NK-92 treated with Interleukin-12 subunit alpha and Interleukin-12 subunit beta, amount 100 ng/mL, for 24 hours (cell line): ENCODE measurements around the gene SLC12A5.

Experiments
- DNase-seq: peaks from one replicate; lab custom pipeline; 2025; lab: John Stamatoyannopoulos, UW

Gene SLC12A5

DNA sequence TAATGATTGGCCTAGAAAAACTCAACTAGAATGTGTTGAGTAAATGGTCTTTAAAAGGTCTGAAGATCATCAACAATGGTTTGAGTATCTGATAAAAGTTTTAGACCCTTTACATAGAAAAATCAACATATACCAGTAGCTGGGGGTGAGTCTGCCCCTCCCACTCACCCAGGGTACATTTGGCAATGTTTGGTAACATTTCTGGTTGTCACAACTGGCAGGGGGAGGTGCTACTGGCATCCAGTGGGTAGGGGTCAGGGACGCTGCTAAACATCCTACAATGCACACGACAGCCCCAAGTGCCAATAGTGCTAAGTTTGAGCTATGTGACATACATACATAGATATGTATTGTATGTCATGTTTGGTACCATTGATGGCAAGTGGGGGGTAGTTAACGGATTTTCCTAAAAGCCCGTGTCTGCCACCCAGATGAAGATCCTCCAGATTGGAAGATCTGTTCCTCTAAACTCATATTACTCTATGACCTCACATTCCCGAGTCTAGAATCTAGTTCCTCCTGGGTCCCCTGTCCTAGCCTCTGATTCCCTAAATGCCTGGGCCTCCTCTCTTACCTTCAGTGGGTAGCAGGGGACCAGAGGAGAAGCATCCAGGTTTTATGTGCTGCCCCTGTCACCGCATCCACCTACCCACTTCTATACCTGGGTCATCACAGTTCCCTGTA lies 22.9 kb upstream of the SLC12A5 start:
- no peak for DNase-seq

DNA sequence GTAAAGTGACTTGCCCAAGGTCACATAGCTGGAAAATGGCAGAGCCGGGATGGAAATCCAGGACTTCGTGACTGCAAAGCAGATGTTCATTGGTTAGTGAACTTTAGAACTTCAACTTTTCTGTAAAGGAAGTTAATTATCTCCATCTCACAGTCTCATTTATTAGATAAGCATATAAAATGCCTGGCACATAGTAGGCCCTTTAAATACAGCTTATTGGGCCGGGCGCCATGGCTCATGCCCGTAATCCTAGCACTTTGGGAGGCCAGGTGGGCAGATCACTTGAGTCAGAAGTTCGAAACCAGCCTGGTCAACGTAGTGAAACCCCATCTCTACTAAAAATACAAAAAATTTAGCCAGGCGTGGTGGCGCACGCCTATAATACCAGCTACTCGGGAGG lies 22.1 kb upstream of the SLC12A5 start:
- no peak for DNase-seq

DNA sequence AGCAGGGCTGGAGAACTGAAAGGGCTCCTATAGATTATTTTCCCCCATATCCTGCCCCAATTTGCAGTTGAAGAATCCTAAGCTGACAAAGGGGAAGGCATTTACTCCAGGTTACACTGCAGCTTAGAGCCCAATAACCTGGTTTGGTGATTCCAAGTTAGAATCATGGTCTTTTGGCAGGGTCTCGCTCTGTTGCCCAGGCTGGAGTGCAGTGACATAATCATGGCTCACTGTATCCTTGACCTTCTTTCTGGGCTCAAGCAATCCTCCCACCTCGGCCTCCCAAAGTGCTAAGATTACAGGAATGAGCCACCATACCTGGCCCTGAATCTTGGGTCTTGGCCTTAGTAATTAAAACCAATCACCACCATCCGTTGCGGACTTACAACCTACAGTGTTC lies 21.3 kb upstream of the SLC12A5 start:
- no peak for DNase-seq

DNA sequence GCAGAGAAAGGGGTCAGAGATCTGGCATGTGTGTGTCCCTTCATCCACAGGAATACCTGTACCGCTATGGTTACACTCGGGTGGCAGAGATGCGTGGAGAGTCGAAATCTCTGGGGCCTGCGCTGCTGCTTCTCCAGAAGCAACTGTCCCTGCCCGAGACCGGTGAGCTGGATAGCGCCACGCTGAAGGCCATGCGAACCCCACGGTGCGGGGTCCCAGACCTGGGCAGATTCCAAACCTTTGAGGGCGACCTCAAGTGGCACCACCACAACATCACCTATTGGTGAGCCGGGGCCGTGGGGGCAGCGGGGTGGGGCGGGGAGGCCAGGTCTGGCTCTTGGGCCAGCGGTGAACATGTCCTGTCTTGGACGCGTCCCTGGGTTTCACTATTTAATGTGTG lies 19.2 kb upstream of the SLC12A5 start:
- no peak for DNase-seq

DNA sequence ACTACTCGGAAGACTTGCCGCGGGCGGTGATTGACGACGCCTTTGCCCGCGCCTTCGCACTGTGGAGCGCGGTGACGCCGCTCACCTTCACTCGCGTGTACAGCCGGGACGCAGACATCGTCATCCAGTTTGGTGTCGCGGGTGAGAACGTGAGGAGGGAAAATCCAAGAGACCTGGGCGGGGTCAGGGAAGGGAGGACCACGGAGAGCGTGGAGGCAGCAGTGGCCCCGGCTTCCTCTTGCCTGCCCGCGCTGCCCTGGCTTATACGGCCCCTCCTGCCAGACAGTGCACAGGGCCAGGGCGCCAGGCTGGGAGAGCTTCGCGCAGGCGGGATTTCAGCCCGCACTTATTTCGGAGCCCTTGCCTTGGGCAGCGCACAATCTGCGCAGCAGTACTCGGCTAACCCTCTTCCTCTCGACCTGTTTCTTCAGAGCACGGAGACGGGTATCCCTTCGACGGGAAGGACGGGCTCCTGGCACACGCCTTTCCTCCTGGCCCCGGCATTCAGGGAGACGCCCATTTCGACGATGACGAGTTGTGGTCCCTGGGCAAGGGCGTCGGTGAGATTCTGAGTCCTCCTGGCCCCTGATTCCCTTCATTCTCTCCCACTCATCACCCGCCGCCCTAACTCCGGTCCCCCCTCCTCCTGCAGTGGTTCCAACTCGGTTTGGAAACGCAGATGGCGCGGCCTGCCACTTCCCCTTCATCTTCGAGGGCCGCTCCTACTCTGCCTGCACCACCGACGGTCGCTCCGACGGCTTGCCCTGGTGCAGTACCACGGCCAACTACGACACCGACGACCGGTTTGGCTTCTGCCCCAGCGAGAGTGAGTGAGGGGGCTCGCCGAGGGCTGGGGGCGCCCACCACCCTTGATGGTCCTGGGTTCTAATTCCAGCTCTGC lies 18.3 kb upstream of the SLC12A5 start:
- DNase-seq, result no peak

DNA sequence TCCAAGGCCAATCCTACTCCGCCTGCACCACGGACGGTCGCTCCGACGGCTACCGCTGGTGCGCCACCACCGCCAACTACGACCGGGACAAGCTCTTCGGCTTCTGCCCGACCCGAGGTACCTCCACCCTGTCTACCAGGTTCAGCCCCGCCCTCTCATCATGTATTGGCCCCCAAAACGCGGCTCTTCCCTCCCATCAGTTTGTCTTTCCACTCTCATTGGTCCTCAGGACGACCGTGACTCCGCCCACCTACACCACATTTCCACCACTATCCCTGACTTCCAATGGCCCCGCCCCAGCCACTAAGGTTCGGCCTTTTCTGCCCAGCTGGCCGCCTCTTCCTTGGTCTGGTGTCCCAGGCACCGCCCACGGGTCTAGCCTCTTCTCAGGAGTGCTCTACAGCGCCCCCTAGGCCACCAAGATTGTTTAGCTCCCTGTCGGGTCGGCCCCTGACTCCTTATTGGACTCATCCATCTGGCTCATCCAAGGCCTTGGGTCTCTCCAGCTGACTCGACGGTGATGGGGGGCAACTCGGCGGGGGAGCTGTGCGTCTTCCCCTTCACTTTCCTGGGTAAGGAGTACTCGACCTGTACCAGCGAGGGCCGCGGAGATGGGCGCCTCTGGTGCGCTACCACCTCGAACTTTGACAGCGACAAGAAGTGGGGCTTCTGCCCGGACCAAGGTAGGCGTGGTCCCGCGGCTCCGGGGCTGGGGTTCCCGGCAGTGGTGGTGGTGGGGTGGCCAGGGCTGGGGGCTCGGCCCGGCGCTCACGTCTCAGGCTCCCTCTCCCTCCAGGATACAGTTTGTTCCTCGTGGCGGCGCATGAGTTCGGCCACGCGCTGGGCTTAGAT lies 17.2 kb upstream of the SLC12A5 start:
- DNase-seq, result no peak

DNA sequence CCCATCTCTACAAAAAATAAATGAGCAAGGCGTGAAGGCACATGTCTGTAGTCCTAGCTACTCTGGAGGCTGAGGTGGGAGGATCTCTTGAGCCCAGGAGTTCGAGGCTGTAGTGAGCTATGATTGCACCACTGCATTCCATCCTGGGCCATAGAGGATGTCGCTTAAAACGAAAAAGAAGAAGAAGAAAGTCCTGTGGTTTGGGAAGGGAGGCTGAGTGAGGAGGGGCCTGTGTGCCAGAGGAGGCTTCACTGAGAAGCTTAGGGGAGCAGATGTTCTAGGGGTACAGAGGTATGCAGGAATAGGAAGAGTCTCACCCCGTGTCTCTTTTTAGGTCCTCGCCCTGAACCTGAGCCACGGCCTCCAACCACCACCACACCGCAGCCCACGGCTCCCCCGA lies 16.1 kb upstream of the SLC12A5 start:
- DNase-seq, result no peak

DNA sequence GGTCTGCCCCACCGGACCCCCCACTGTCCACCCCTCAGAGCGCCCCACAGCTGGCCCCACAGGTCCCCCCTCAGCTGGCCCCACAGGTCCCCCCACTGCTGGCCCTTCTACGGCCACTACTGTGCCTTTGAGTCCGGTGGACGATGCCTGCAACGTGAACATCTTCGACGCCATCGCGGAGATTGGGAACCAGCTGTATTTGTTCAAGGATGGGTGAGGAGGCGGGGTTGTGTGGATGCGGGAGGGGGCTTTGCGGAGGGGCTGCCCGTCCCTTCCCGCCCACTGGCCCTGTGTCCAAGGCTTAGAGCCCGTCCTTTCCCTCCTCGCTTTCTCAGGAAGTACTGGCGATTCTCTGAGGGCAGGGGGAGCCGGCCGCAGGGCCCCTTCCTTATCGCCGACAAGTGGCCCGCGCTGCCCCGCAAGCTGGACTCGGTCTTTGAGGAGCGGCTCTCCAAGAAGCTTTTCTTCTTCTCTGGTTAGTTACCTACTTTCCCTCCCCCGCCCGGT lies 15.6 kb upstream of the SLC12A5 start:
- no peak for DNase-seq

DNA sequence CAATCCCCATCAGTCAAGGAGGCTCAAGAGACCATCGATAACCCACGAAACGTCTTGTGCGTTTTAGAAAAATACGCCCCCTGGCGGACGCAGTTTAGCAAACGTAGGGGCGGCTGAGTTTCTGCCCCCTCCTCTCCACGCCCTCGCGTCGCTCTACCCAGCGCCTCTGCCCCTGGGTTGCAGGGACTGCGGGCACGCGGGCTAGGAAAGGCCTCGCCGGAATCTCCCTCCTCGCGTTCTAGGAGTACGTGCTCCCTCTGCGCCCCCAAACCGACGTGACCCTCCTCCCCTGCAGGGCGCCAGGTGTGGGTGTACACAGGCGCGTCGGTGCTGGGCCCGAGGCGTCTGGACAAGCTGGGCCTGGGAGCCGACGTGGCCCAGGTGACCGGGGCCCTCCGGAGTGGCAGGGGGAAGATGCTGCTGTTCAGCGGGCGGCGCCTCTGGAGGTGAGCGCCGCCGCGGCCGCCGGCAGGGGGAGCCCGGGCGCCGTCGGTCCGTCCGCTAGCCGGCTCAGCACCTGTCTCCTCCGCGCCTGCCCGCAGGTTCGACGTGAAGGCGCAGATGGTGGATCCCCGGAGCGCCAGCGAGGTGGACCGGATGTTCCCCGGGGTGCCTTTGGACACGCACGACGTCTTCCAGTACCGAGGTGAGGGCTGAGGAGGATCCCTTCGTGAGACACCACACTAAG lies 15.0 kb upstream of the SLC12A5 start:
- peak; percentile 38 for DNase-seq

DNA sequence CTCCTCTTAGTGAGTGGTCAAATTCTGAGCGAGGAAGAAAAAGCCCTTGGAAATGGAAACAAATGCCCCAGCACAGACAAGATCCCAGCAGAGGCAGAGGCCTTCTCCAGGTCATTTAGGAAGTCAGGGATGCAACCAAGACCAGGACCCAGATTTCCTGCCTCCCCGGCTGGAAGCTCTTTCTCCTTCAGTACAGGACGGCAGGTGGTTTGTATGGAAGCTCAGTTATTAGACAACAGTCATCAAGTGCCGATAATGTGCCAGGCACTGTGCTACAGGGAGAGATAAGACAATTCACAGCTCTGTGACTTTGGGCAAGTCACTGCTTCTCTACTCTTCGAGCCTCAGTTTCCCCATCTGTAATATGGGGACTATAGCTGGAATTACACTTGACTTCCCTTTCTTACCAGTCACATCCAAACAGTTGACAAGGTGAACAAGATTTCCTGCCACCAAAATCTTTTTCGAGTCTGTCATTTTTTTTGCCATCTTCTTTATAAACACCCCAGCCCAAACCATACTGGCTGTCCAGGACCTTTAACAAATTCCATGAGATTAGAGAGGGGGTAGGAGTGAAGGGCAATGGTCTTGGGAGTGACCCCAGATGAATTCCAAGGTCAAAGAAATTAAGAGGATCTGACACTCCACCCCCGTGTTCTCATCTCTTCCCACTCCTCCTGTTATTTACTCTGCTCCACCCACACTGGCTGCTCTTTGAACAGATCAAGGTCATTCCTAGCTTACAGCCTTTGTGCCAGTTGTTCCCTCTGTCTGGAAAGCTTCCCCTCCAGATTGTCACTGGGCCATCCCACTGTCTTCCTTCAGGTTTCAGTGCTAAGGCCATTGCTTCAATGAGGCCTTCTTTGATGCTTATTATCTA lies 14.3 kb upstream of the SLC12A5 start:
- DNase-seq, result no peak

DNA sequence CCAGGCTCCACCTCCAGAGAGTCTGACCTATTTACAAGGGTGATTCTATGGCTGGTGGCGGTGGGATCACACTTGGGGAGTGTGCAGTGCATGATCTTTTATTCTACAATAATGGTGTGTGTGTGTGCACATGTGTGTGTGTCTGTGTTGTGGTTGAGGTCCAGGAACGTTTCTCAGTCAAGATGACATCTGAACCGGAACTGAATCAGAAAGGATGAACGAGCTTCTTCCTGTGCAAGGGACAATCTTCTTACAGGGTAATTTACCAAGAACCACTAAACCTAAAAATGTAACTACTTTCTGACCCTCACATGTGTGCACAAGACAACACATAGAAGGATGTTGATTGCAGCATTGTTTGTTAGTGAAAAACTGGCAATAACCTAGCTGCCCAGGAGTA lies 11.7 kb upstream of the SLC12A5 start:
- no peak for DNase-seq

DNA sequence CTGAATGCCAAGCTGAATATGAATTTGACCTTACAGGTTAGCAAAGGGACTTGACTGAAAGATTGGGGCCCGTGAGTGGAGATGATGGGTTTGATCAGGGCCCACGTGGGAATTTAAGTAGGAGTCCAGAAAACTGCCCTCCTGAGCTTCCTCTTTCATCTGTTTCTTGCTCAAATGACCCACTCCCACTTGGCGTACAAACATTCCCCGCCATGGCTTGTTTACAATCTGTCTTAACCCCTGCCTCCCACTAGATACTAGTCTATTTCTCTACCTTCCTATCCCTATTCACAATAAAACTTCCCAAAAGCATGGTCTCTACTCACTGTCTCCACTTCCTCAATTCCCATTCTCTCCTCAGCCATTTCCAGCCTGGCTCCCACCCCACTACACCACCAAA lies 10.9 kb upstream of the SLC12A5 start:
- DNase-seq, result no peak

DNA sequence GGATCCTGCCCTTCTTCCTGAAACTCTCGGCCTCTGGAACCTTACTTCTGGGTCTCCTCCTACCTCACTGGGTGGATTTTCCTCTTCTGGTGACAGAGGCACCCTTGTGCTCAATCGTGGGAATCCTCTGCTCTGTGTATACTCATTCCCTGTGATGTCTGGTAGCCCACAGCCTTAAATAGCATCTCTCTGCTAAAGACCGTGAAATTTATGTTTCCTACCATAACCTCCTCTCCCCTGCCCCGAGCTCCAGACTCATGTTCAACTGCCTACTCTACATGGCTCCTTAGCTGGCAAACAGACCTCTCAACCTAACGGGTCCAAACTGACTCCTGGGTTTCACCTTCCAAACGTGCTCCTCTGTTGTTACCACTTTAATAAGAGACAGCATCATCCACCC lies 10.4 kb upstream of the SLC12A5 start:
- DNase-seq, result no peak

DNA sequence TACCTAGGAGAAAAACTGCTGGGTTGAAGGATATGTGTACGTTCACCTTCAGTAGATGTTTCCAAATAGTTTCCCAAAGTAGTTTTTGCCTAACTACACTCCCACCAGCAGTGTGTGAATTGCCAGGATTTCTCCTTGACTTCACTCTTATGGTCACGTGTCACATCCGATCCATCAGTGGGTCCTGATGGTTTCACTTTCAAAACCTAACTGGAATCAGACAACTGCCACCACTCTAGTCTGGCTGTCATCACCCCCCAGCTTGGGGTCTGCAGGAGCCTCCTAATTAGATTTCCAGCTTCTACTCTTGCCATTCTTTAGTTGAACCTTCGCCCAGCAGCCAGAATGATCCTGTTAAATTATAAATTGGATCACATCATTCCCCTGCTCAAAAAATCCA lies 8.5 kb upstream of the SLC12A5 start:
- DNase-seq, result no peak

DNA sequence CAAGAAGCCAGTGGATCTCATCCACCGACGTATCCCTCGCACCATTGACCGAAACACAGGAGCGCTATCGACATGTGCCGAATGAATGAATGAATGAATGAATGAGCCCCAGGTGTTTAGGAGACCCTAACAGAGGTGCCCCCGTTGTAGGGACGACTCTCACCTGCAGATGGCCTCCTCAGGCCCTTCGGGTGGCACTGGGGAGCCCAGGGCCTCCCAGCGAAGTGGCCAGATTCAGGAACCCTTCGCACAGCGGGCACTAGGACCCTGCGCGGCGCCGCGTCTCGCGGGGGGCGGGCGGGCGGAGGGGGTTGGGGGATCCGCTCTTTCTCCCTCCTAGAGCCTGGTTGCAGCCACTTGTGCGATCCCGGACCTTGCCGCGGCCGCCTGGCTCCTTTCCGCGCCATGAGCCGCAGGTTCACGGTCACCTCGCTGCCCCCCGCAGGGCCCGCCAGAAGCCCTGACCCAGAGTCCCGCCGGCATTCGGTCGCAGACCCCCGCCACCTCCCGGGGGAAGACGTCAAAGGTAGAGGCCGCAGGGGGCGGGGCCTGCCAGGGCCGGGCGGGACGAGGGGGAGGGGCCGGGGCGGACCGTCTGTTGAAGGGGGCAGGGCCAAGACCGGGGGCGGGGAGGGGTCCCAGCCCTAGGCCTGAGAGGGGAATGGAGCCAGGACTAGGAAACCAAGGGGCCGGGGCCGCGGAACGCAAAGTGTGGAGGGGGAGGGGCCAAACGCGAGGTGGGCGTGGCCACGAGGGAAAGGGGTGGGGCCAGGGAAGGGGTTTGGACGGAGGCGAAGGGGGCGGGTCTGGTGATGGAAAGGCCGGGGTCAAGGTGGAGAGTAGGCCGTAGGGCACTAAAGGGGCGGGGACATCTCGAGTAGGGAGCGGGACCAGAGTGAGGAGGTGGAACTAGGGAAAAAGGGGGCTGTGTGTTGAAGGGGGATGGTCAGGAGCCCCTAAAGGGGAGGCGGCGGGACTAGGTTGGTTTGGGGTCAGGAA lies 7.4 kb upstream of the SLC12A5 start:
- DNase-seq, result no peak

DNA sequence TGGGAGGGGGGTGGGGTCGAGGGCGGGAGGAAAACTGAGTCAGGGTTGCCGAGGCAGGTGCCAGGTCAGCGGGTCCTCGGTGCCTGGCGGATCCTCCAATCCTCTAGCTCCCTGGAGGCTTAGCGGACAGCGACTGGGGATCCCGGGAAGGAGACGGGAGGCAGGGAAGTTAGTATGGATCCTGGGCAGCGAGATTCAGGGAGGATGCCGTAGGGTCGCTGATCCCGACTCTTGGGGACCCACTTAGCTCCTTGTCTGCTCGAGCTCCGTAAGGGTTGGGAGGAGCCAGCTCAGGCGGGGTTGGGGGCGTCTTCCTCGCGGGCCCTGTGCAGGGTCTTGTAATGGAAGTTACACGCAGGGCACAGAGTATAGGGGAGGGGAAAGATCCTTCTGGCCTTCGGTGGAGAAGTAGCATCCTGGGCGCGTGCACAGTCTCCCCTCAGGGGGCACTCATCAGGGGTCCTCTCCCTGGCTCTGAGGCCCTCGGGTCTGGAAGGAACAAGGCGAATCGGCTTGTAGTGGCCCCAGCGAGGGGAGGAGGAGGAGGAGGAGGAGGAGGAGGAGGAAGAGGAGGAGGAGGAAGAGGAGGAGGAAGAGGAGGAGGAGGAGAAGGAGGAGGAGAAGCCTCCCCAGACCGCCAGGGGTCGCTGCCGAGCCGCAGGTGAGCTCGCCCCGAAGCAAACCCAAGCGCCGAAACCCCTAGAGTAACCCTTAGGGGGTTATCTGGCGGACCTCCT lies 6.4 kb upstream of the SLC12A5 start:
- peak; percentile 61 for DNase-seq

DNA sequence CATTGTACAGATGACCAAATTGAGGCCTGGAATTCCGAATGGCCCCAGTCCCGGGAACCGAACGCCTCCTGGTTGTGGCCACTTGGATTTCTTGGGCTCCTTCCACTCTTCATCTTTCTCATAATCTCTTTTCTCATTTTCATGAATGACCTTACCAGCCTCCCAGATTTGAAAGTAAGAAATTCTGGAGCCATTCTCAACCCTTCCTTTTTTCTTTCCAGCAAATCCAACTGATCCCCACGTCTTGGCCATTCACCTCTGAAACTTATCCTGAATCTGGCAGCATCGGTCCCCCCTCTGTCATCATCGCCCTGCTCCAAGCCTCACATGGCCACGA lies 5.9 kb upstream of the SLC12A5 start:
- DNase-seq, result no peak

DNA sequence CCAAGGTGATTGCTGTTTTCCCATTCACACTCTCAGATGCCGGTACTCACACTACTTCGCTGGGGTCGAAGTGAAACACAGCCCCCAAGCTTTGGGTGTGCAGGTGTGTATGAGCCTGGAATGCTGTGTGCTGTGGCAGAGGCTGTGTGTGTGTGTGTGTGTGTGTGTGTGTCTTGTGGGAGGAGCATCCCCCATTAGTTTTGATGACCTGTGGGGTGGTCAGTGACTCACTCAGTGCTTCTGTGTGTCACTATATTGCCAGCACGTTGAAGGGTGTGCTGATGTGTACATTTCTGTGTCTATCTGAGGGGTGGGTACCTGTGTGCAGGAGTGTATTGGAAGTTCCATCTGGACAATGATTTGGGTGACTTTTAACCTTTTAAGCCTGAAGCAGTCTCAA lies 5.0 kb upstream of the SLC12A5 start:
- no peak for DNase-seq

DNA sequence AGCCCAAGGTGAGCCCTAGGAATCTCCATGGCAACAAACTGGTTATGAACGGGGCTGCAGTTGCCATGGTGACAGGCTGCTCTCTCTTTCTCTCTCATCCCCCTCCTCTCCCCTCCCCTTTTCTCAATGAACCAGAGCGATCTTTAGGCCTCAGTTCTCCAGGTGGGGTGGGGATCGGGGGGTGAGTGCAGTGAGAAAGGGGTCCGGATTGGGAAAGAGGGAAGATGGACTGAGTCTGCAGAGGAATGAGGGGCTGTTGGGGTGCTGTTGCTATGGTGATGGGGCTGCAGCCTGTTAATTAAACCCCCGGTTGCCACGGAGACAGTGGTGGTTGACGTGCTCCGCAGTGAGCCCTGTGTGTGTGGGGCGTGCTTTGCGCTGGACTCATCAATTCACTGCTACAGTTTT lies 3.6 kb upstream of the SLC12A5 start:
- DNase-seq, result no peak
